Trophoblast cell (in vitro differentiated cells and primary cell): ENCODE results near the gene VEGFC.

Source experiments
- DNase-seq, 2 donors: peaks; one replicate each; pipeline ENCODE4 v3.0.0-alpha.2; 2016
- H2AFZ ChIP-seq: 2 replicates; pipeline ENCODE4 v1.6.1; 2013; ENCODE audit warnings: low read length, moderate library complexity, mild to moderate bottlenecking; ENCODE audit not compliant: insufficient read depth, poor library complexity
- H2AK5ac ChIP-seq: 2 replicates; pipeline ENCODE4 v1.6.1; 2013; ENCODE audit warnings: mild to moderate bottlenecking, low read length
- H2BK120ac ChIP-seq: 2 replicates; pipeline ENCODE4 v1.6.1; 2013; ENCODE audit warnings: low read length, mild to moderate bottlenecking, moderate library complexity; ENCODE audit not compliant: insufficient read depth, poor library complexity
- H2BK12ac ChIP-seq: 2 replicates; pipeline ENCODE4 v1.6.1; 2013; ENCODE audit warnings: mild to moderate bottlenecking, low read length, moderate library complexity
- H2BK5ac ChIP-seq: 2 replicates; pipeline ENCODE4 v1.6.1; 2013; ENCODE audit warnings: low read length, low read depth, moderate library complexity, mild to moderate bottlenecking; ENCODE audit not compliant: poor library complexity
- H3K14ac ChIP-seq: 2 replicates; pipeline ENCODE4 v1.6.1; 2013; ENCODE audit warnings: mild to moderate bottlenecking, low read length
- H3K18ac ChIP-seq: 2 replicates; pipeline ENCODE4 v1.6.1; 2013; ENCODE audit warnings: mild to moderate bottlenecking, low read length
- H3K23ac ChIP-seq: 2 replicates; pipeline ENCODE4 v1.6.1; 2013; ENCODE audit warnings: low read length
- H3K27ac ChIP-seq: 2 replicates; pipeline ENCODE4 v1.5.1; 2013; ENCODE audit warnings: low read depth, mild to moderate bottlenecking, inconsistent platforms, low read length, moderate library complexity
- H3K27me3 ChIP-seq: 2 replicates; pipeline ENCODE4 v1.6.1; 2013; ENCODE audit warnings: inconsistent platforms, mild to moderate bottlenecking, low read length, moderate library complexity; ENCODE audit not compliant: insufficient read depth
- H3K36me3 ChIP-seq, 2 experiments: 1 replicate in 1 of 2; 2 replicates in 1 of 2; pipeline ENCODE4 v1.6.1; 2013; ENCODE audit warnings: low read length in 2 of 2, mild to moderate bottlenecking in 2 of 2, moderate library complexity in 1 of 2; ENCODE audit not compliant: insufficient read depth in 2 of 2, control insufficient read depth in 1 of 2
- H3K4ac ChIP-seq: 2 replicates; pipeline ENCODE4 v1.6.1; 2013; ENCODE audit warnings: low read depth, mild to moderate bottlenecking, low read length, moderate library complexity
- H3K4me1 ChIP-seq, 2 experiments: 1 replicate in 1 of 2; 2 replicates in 1 of 2; pipeline ENCODE4 v1.6.1; 2013; ENCODE audit warnings: low read length in 2 of 2, mild to moderate bottlenecking in 2 of 2, moderate library complexity in 1 of 2; ENCODE audit not compliant: insufficient read depth in 2 of 2, control insufficient read depth in 1 of 2
- H3K4me2 ChIP-seq: 2 replicates; pipeline ENCODE4 v1.6.1; 2013; ENCODE audit warnings: inconsistent platforms, mild to moderate bottlenecking, low read length, moderate library complexity
- H3K4me3 ChIP-seq: 2 replicates; pipeline ENCODE4 v1.5.1; 2013; ENCODE audit warnings: mild to moderate bottlenecking, low read depth, low read length, inconsistent platforms
- H3K79me1 ChIP-seq: one replicate; pipeline ENCODE4 v1.6.1; 2013; ENCODE audit warnings: low read length
- H3K79me2 ChIP-seq: 2 replicates; pipeline ENCODE4 v1.6.1; 2013; ENCODE audit warnings: low read length, mild to moderate bottlenecking; ENCODE audit not compliant: control insufficient read depth, insufficient read depth, poor library complexity
- H3K9ac ChIP-seq: 2 replicates; pipeline ENCODE4 v1.6.1; 2013; ENCODE audit warnings: mild to moderate bottlenecking, low read length
- H3K9me3 ChIP-seq: 2 replicates; pipeline ENCODE4 v1.6.1; 2013; ENCODE audit warnings: low read depth, mild to moderate bottlenecking, control low read depth, inconsistent platforms, low read length; ENCODE audit not compliant: insufficient read depth
- H4K12ac ChIP-seq: 2 replicates; pipeline ENCODE4 v1.6.1; 2013; ENCODE audit warnings: low read depth, mild to moderate bottlenecking, low read length, moderate library complexity
- H4K8ac ChIP-seq: 2 replicates; pipeline ENCODE4 v1.6.1; 2013; ENCODE audit warnings: low read depth, mild to moderate bottlenecking, low read length, moderate library complexity
- H4K91ac ChIP-seq: one replicate; pipeline ENCODE4 v1.6.1; 2013; ENCODE audit warnings: low read depth, mild to moderate bottlenecking, low read length, moderate library complexity
- WGBS: extraction: QIAGEN DNeasy Blood & Tissue Kit; methylation state at CpG from one replicate; pipeline ENCODE4 v1.1.7; 2013; ENCODE audit warnings: missing lambda C conversion rate; ENCODE audit not compliant: insufficient read length, insufficient coverage; ENCODE audit errors: extremely low coverage; 5-methylcytosine and 5-hydroxymethylcytosine counted together

Gene VEGFC

DNA sequence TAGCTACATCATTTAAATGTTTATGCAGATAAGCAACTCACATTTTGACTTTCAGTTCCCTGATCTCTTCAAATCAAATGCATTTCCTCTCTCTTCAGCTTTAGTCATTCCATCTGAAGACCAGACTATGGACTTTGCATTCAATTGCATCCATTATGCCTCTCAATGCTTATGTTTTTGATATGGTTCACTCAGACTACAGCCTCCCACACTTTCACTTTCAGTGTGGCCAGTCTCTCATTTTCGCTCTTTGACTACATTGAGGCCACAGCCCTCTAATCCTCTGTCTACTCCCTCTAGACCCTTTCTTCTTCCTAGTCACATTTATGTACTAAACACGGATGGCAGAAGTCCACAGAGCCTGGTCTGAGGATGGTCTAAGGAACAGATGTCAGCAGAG is 24.5 kb upstream of the VEGFC start:
- no CpG with 5 or more reads among the region's 2 CpGs for WGBS

DNA sequence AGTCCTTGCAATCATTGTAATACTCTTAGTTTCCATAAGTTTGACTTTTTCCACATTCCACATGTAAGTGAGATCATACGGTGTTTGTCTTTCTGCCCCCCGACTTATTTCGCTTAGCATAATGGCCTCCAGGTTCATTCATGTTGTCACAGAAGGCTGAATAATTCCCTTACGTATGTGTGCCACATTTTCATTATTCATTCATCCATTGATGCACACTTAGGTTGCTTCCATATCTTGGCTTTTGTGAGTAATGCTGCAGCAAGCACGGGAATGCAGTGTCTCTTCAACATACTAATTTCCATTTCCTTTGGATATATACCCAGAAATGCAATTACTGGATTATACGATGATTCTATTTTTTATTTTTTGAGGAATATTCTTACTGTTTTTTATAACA is 22.0 kb upstream of the VEGFC start:
- no peak overlapping the region for H4K91ac ChIP-seq
- H2BK5ac ChIP-seq, result no peak overlapping the region
- H3K27me3 ChIP-seq, result no peaks in the 10 kb centered on the region
- no peaks in the 10 kb centered on the region for H3K9me3 ChIP-seq
- no peaks in the 10 kb centered on the region for H3K79me2 ChIP-seq
- no CpG with 5 or more reads among the region's 6 CpGs for WGBS
- H3K4me1 ChIP-seq, result no peaks in the 10 kb centered on the region
- H3K4me3 ChIP-seq, result no peak overlapping the region
- no peak overlapping the region for H3K9ac ChIP-seq
- no peaks in the 10 kb centered on the region for H3K36me3 ChIP-seq
- no peak overlapping the region for H3K18ac ChIP-seq
- H3K14ac ChIP-seq, result no peak overlapping the region
- H3K23ac ChIP-seq, result no peak overlapping the region
- no peaks in the 10 kb centered on the region for H3K79me1 ChIP-seq
- no peak overlapping the region for H2AK5ac ChIP-seq
- H3K4me2 ChIP-seq, result no peak overlapping the region
- no peak overlapping the region for H4K12ac ChIP-seq
- H4K8ac ChIP-seq, result no peak overlapping the region
- no peak for DNase-seq
- H3K4ac ChIP-seq, result no peak overlapping the region
- H2AFZ ChIP-seq, result no peak overlapping the region
- H2BK120ac ChIP-seq, result no peak overlapping the region
- H3K27ac ChIP-seq, result no peak overlapping the region
- no peak overlapping the region for H2BK12ac ChIP-seq

More for the DNA sequence above, 24.5 kb upstream of the VEGFC start:
- Histone ChIP-seq H3K14ac (no peak overlapping the region), H3K4ac (no peak overlapping the region), H3K4me1 (no peaks in the 10 kb centered on the region), H2BK12ac (no peak overlapping the region), H4K12ac (no peak overlapping the region), H3K23ac (no peak overlapping the region), H4K91ac (no peak overlapping the region), H3K27ac (no peak overlapping the region), H2AFZ (no peak overlapping the region), H4K8ac (no peak overlapping the region), H3K79me2 (no peaks in the 10 kb centered on the region), H2AK5ac (no peak overlapping the region), H3K18ac (no peak overlapping the region), H3K4me2 (no peak overlapping the region), H3K4me3 (no peak overlapping the region), H3K79me1 (no peaks in the 10 kb centered on the region), H3K36me3 (no peaks in the 10 kb centered on the region), H2BK5ac (no peak overlapping the region), H3K9me3 (no peaks in the 10 kb centered on the region), H3K9ac (no peak overlapping the region), H3K27me3 (no peaks in the 10 kb centered on the region), H2BK120ac (no peak overlapping the region)
- DNase-seq, result no peak

DNA sequence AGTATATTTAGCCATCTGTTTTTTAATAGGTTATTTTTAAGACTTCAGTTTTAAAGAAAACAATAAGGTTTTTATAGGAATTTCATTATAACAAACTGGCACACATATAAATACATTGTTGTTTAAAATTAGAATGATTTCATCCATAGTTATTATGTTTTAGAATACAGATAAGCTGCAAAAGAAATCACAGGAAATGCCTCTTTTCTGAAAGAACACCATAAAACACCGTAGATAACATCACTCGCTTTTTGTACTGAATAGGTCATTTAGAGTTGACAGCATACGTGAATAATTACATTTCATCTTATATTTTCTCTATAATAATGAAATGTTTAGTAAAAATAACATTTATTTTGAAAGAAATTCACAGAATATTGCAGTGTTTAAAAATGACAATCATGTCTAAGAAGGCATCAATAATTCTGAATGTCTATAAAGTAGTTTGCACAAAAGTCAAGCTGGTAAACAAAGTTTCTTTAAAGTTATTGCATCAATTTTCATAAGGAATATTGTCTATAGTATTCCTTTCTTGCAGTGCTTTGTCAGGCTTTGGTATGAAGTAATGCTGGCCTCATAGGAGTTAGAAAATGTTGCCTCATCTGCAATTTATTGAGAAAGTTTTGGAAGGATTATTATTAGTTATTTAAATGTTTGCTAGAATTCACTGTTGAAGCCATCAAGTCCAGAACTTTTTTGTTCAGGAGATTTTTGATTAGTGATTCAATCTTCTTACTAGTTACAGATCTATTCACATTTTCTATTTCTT is 17.9 kb upstream of the VEGFC start:
- no CpG with 5 or more reads among the region's 3 CpGs for WGBS
- H3K18ac ChIP-seq, result no peak overlapping the region
- no peaks in the 10 kb centered on the region for H3K4me1 ChIP-seq

DNA sequence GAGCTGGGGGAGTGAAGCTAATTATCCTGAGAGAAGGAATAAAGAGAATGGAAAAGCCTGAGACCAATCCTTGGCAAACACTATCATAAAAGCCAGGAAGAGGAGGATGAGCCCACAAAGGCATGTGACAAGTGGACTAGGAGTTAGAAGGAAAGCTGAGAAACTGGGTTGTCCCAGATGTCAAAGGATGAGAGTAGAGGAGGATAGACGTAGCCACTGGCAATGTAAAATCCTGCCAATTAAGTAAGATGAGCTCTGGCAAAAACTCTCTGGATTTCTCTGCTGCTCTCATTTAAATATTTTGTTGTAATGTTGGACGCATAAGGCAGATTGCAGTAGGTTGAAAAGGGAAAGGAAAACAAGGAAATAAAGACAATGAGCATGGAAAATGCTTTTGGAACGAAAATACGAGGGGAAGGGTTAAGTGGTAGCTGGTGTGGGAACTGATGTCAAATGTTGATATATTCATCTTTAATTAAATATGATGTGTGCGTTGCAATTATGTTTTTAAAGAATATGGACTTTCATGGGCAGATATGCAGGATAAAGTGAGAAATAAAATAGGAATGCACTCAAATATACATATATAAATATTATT is 14.2 kb upstream of the VEGFC start:
- H3K18ac ChIP-seq, result no peak overlapping the region
- H3K27ac ChIP-seq, result no peak overlapping the region
- H3K27me3 ChIP-seq, result no peaks in the 10 kb centered on the region
- DNase-seq, result no peak
- H3K36me3 ChIP-seq, result no peaks in the 10 kb centered on the region
- no peak overlapping the region for H2AFZ ChIP-seq
- H2BK120ac ChIP-seq, result no peak overlapping the region
- H3K4me1 ChIP-seq, result no peaks in the 10 kb centered on the region
- H2BK12ac ChIP-seq, result no peak overlapping the region
- no peak overlapping the region for H3K14ac ChIP-seq
- no peak overlapping the region for H4K8ac ChIP-seq
- H3K79me2 ChIP-seq, result no peaks in the 10 kb centered on the region
- peaks cover 3% of the 10 kb centered on the region for H3K9me3 ChIP-seq
- no peak overlapping the region for H2AK5ac ChIP-seq
- H3K79me1 ChIP-seq, result no peaks in the 10 kb centered on the region
- no peak overlapping the region for H4K12ac ChIP-seq
- no peak overlapping the region for H3K23ac ChIP-seq
- no peak overlapping the region for H2BK5ac ChIP-seq
- no peak overlapping the region for H3K4ac ChIP-seq
- H4K91ac ChIP-seq, result no peak overlapping the region
- WGBS, result 100% methylated on average over 2 of the region's 5 CpGs
- no peak overlapping the region for H3K9ac ChIP-seq
- H3K4me2 ChIP-seq, result no peak overlapping the region
- no peak overlapping the region for H3K4me3 ChIP-seq

More for the DNA sequence above, 17.9 kb upstream of the VEGFC start:
- no peaks in the 10 kb centered on the region for H3K36me3 ChIP-seq
- H3K14ac ChIP-seq, result no peak overlapping the region
- no peaks in the 10 kb centered on the region for H3K27me3 ChIP-seq
- peaks cover 3% of the 10 kb centered on the region for H3K9me3 ChIP-seq
- no peak overlapping the region for H2BK5ac ChIP-seq
- H3K27ac ChIP-seq, result no peak overlapping the region
- H3K4me2 ChIP-seq, result no peak overlapping the region
- no peak overlapping the region for H4K91ac ChIP-seq
- H4K8ac ChIP-seq, result no peak overlapping the region
- no peak overlapping the region for H3K4me3 ChIP-seq
- H4K12ac ChIP-seq, result no peak overlapping the region
- no peak overlapping the region for H3K23ac ChIP-seq
- H3K79me2 ChIP-seq, result no peaks in the 10 kb centered on the region
- no peak overlapping the region for H2BK120ac ChIP-seq
- no peak overlapping the region for H2BK12ac ChIP-seq
- H3K4ac ChIP-seq, result no peak overlapping the region
- no peak overlapping the region for H2AK5ac ChIP-seq
- no peak for DNase-seq
- H3K9ac ChIP-seq, result no peak overlapping the region
- H3K79me1 ChIP-seq, result no peaks in the 10 kb centered on the region
- no peak overlapping the region for H2AFZ ChIP-seq
